CD4-positive, CD25-positive, alpha-beta regulatory T cell (primary cell): ENCODE data around the gene PDZD2. TPM values are rescaled to one million over a fixed set of nuclear protein-coding genes. Genes with fewer than 3 reads are reported as not detected.

ENCODE experiments used
- ATAC-seq, 2 donors: fragments of 150-1000 bp; cut with Tn5 transposase; one replicate each; pipeline ENCODE4 v1.10.0; 2021; ENCODE audit warnings: low read depth in 2 of 2, moderate number of reproducible peaks in 2 of 2, moderate library complexity in 1 of 2
- DNase-seq, 3 donors: peaks; one replicate each; pipeline versions ENCODE4 v3.0.0 to v3.0.0-alpha.2; 2012 to 2022; ENCODE audit warnings: mixed read lengths in 1 of 3
- H3K27ac ChIP-seq: one replicate; pipeline ENCODE4 v1.7.0; 2013; ENCODE audit warnings: mild to moderate bottlenecking, low read length; ENCODE audit not compliant: insufficient read depth, poor library complexity, severe bottlenecking
- H3K27me3 ChIP-seq: one replicate; pipeline ENCODE4 v1.7.0; 2013; ENCODE audit warnings: low read length; ENCODE audit not compliant: control insufficient read depth, insufficient read depth
- H3K36me3 ChIP-seq: one replicate; pipeline ENCODE4 v1.7.0; 2013; ENCODE audit warnings: mild to moderate bottlenecking, low read length, moderate library complexity; ENCODE audit not compliant: control insufficient read depth, insufficient read depth
- H3K4me1 ChIP-seq: 2 replicates; pipeline ENCODE4 v1.7.0; 2013; ENCODE audit warnings: mild to moderate bottlenecking, low read length; ENCODE audit not compliant: insufficient read depth, control insufficient read depth, poor library complexity, severe bottlenecking
- H3K4me3 ChIP-seq: one replicate; pipeline ENCODE4 v1.7.0; 2013; ENCODE audit warnings: low read depth, mild to moderate bottlenecking, low read length, moderate library complexity
- H3K9me3 ChIP-seq, 2 experiments: 1 replicate in 1 of 2; 2 replicates in 1 of 2; pipeline ENCODE4 v1.7.0; 2013; ENCODE audit warnings: low read length in 2 of 2, mild to moderate bottlenecking in 1 of 2, moderate library complexity in 1 of 2; ENCODE audit not compliant: control insufficient read depth in 2 of 2
- H3K27ac Mint-ChIP-seq, 3 donors: one replicate each; pipeline ENCODE4 v1.8.0; 2020 to 2022; ENCODE audit warnings: mild to moderate bottlenecking in 3 of 3, mixed read lengths in 3 of 3, moderate library complexity in 2 of 3
- H3K27me3 Mint-ChIP-seq: one replicate; pipeline ENCODE4 v1.8.0; 2022; ENCODE audit warnings: mild to moderate bottlenecking, mixed read lengths
- H3K36me3 Mint-ChIP-seq: one replicate; pipeline ENCODE4 v1.8.0; 2020; ENCODE audit warnings: mixed read lengths
- H3K4me1 Mint-ChIP-seq, 4 donors: one replicate each; pipeline ENCODE4 v1.8.0; 2020 to 2022; ENCODE audit warnings: mixed read lengths in 4 of 4, mild to moderate bottlenecking in 1 of 4
- H3K4me3 Mint-ChIP-seq, 4 donors: one replicate each; pipeline ENCODE4 v1.8.0; 2020 to 2022; ENCODE audit warnings: mild to moderate bottlenecking in 4 of 4, mixed read lengths in 4 of 4, moderate library complexity in 3 of 4
- H3K9me3 Mint-ChIP-seq, 7 donors: one replicate each; pipeline ENCODE4 v1.8.0; 2020 to 2022; ENCODE audit warnings: mixed read lengths in 7 of 7, mild to moderate bottlenecking in 3 of 7, moderate library complexity in 2 of 7
- polyA plus RNA-seq, 4 donors: library from polyadenylated mRNA; unstranded; fragments of 300-500 nt; fragmentation: Illumina TruSeq; gene quantifications; one replicate each; pipeline ENCODE4 v1.2.3, GENCODE V29; 2021
- total RNA-seq: library from RNA; stranded (reverse); gene quantifications from one replicate; pipeline ENCODE4 v1.2.3, GENCODE V29; 2022

PDZD2 gene
- total and polyA plus RNA-seq, 5 donors from 2014 or later, result 0.06 to 1.3 (median 0.25) TPM

DNA sequence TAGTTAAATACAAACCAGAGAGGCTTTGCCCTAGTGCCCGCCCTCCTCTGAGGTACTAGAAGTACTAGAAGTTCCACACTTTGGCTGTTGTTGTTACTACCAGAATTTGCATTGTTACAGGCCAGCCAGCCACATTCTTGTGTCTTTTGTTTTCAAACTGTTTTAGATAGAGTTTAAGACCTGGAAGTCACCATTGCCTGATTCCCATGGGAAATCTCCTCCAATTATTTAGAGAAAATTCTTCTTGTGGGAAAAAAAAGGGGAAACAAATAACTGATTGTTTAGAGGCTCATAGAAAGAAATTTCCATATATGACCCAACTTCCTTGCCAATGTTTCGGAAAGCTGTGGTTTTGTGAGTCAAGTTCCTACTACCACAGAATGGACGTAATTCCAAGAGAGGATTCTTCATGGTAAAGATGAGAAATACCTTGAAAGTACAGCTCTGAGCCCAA, 282.9 kb downstream of the PDZD2 start:
- DNase-seq (no peak), ATAC-seq (no peak)
- Histone ChIP-seq H3K27ac (no peak overlapping the region), H3K4me1 (no peaks in the 10 kb centered on the region), H3K9me3 (no peaks in the 10 kb centered on the region), H3K4me3 (no peak overlapping the region), H3K27me3 (no peaks in the 10 kb centered on the region), H3K36me3 (no peaks in the 10 kb centered on the region)
- no peaks in the 10 kb centered on the region for H3K36me3 Mint-ChIP-seq
- H3K9me3 Mint-ChIP-seq, result peaks cover 0 to 2% (median 0%) of the 10 kb centered on the region in 7 donors
- no peak overlapping the region for H3K27ac Mint-ChIP-seq
- H3K4me3 Mint-ChIP-seq, result no peak overlapping the region
- no peaks in the 10 kb centered on the region for H3K27me3 Mint-ChIP-seq
- H3K4me1 Mint-ChIP-seq, result no peaks in the 10 kb centered on the region

DNA sequence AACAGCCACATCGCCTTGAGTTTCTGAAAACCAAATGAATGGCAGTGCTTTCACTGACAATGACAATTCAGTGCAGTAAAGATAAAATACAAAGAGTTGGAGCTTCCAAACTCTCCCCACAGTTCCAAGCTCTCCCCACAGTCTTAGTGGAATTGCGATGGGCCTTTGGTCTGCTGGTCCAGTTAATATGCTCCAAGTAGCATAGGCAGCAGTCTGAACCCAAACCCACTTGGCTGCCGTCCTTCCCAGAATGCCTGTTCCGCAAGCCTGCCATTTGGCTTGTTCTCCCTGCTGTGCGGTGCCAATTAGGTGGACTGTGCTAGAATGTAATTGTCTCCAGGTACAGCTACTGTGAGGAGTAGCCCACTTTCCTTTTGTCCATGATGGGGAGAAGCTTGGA, 285.1 kb downstream of the PDZD2 start:
- Mint-ChIP-seq H3K4me3 (no peak overlapping the region), H3K4me1 (no peaks in the 10 kb centered on the region), H3K36me3 (no peaks in the 10 kb centered on the region)

DNA sequence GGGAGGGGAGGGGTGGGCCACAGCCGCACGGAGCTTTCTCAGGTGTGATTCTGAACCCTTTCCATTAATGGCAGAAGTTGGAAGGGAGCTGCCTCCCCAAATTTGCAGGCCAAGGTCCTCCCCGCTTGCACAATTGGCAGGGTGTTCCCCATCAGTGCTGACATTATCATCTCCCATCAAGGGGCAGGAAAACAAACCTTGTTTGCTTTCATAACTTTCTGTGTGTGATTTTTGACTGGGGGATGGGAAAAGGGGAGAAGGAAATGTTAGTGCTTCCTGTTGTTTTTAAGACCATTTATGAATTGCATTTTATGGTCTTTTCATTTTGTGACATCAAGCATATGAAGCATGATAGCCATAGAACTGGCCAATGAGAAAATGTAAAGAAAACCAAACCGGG, 292.9 kb downstream of the PDZD2 start:
- H3K4me3 Mint-ChIP-seq, result no peak overlapping the region
- ATAC-seq, result no peak
- no peaks in the 10 kb centered on the region for H3K36me3 Mint-ChIP-seq
- no peaks in the 10 kb centered on the region for H3K27me3 Mint-ChIP-seq
- Histone ChIP-seq H3K27me3 (no peaks in the 10 kb centered on the region), H3K4me1 (no peaks in the 10 kb centered on the region), H3K27ac (no peak overlapping the region), H3K36me3 (no peaks in the 10 kb centered on the region), H3K9me3 (no peaks in the 10 kb centered on the region), H3K4me3 (no peak overlapping the region)
- H3K4me1 Mint-ChIP-seq, result no peaks in the 10 kb centered on the region
- no peak for DNase-seq
- no peak overlapping the region for H3K27ac Mint-ChIP-seq
- H3K9me3 Mint-ChIP-seq, result peaks cover 0 to 1% (median 0%) of the 10 kb centered on the region in 7 donors

More for the DNA sequence above, 285.1 kb downstream of the PDZD2 start:
- H3K27ac Mint-ChIP-seq, result no peak overlapping the region
- H3K9me3 ChIP-seq, result no peaks in the 10 kb centered on the region
- H3K9me3 Mint-ChIP-seq, result peaks cover 0 to 1% (median 0%) of the 10 kb centered on the region in 7 donors
- no peak overlapping the region for H3K27ac ChIP-seq
- no peaks in the 10 kb centered on the region for H3K27me3 Mint-ChIP-seq
- H3K36me3 ChIP-seq, result no peaks in the 10 kb centered on the region
- DNase-seq (no peak), ATAC-seq (no peak)
- H3K4me1 ChIP-seq, result no peaks in the 10 kb centered on the region
- H3K27me3 ChIP-seq, result no peaks in the 10 kb centered on the region
- no peak overlapping the region for H3K4me3 ChIP-seq

DNA sequence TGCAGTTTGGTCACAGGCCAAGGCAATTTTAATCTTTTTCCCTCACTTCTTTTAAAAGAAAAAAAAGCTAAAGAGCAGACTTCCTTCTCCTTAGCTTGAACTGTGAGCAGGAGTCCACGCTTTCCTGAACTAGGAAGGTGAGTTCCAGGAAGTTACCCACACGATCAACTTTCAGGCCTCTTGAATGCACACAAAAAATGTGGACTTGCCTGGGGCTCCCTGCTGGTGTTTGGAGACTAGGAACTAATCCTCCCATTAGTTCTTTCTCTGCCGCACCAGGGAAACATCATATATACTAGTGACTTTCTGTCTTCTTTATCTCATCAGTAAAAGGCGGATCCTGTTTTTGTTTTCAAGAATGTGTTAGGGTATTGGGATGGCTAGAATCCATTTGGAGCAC, 295.2 kb downstream of the PDZD2 start:
- DNase-seq (no peak), ATAC-seq (no peak)
- no peak overlapping the region for H3K27ac Mint-ChIP-seq
- H3K4me3 ChIP-seq, result no peak overlapping the region
- H3K9me3 ChIP-seq, result no peaks in the 10 kb centered on the region
- no peak overlapping the region for H3K27ac ChIP-seq
- H3K36me3 ChIP-seq, result no peaks in the 10 kb centered on the region
- H3K4me1 ChIP-seq, result no peaks in the 10 kb centered on the region
- no peak overlapping the region for H3K4me3 Mint-ChIP-seq
- H3K4me1 Mint-ChIP-seq, result no peaks in the 10 kb centered on the region
- H3K27me3 Mint-ChIP-seq, result peaks cover 4% of the 10 kb centered on the region
- no peaks in the 10 kb centered on the region for H3K27me3 ChIP-seq
- H3K36me3 Mint-ChIP-seq, result no peaks in the 10 kb centered on the region
- H3K9me3 Mint-ChIP-seq, result peaks cover 0 to 1% (median 0%) of the 10 kb centered on the region in 7 donors

DNA sequence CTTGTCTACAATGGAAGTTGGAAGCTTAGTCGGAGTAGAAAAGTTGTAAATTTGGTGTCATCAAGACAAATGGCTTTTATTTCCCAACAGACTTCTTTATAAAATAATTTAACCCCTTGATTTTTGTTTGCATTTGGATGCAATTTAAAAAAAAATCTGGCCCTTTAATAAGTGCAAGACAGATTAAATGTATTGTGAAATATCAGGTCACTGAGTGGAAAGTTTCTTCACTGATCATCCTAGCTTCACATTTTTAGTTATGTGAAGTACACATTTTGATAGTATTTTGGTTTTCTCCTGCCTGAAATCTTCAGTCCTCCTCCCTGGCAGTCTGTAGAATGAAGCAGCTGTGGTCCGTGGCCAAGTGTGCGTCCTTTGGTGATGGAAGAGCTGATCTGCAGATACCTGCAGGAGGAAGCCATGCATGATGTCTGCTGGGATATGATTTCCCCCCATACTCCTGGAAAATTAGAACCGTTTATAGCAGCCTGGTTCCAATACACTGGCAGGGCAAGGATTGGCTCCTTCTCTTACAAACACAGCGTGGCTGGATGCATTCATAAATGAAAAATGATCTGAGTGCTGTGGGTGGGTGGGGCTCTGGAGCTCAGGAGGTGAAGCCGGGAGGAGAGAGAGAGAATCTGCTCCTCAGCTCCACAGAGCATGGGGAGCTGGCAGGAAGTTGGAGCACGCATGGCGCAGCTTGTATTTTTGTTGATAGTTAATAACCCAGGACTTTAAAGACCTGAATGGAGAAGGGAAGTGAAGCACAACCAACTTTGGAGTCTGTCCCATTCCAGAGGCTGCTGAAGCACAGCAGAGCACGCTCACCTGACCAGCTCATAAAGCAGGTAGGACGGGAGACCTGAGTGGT, 296.8 kb downstream of the PDZD2 start:
- no peaks in the 10 kb centered on the region for H3K36me3 Mint-ChIP-seq

DNA sequence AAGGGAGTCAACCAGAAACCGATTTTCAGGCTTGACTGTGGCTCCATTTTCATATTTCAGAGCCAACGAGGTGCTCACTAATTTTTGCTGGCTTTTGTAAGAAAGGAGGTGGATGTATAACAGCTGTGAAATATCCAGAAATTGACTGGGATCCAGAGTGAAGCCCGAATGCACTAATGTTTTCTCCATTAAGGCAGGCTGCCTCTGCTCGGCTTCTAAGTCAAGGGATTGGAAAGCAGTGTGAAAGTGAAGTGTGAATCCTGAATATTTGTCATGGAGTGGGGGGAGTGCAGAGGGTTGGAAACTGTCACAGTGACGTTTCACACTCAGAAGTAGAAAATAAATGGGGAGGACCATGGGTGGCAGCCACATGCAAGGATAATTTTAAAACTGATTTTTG, 297.8 kb downstream of the PDZD2 start:
- Mint-ChIP-seq H3K36me3 (no peaks in the 10 kb centered on the region), H3K27ac (no peak overlapping the region), H3K27me3 (peaks cover 4% of the 10 kb centered on the region), H3K4me1 (no peaks in the 10 kb centered on the region), H3K4me3 (no peak overlapping the region), H3K9me3 (no peaks in the 10 kb centered on the region)
- DNase-seq (no peak), ATAC-seq (no peak)
- H3K36me3 ChIP-seq, result no peaks in the 10 kb centered on the region
- H3K27me3 ChIP-seq, result no peaks in the 10 kb centered on the region
- no peaks in the 10 kb centered on the region for H3K4me1 ChIP-seq
- H3K9me3 ChIP-seq, result no peaks in the 10 kb centered on the region
- no peak overlapping the region for H3K27ac ChIP-seq
- H3K4me3 ChIP-seq, result no peak overlapping the region

More for the DNA sequence above, 296.8 kb downstream of the PDZD2 start:
- Histone ChIP-seq H3K27me3 (no peaks in the 10 kb centered on the region), H3K4me1 (no peaks in the 10 kb centered on the region), H3K36me3 (no peaks in the 10 kb centered on the region), H3K9me3 (no peaks in the 10 kb centered on the region), H3K27ac (no peak overlapping the region), H3K4me3 (no peak overlapping the region)
- peaks cover 4% of the 10 kb centered on the region for H3K27me3 Mint-ChIP-seq
- H3K9me3 Mint-ChIP-seq, result peaks cover 0 to 1% (median 0%) of the 10 kb centered on the region in 7 donors
- DNase-seq (no peak), ATAC-seq (no peak)
- H3K4me3 Mint-ChIP-seq, result no peak overlapping the region
- no peak overlapping the region for H3K27ac Mint-ChIP-seq
- no peaks in the 10 kb centered on the region for H3K4me1 Mint-ChIP-seq

DNA sequence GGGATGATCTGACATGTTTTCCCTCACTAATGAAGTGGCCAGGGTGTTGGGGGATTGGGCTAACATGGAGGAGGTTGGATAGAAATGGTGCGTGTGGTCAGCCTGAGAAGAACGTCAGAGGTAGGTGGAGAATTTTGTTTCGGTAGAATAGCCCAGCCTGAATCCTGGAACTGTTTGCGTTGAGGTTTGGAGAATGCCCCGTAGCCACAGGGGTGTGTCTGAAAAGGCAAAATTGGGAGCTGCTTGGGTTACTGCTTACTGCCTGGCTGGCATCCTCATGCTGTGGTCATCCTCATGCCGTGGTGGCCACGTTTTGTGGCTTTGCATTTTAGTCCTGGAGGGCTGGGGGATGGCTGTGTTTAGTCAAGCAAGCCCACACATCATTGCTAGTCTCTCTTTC, 298.3 kb downstream of the PDZD2 start:
- Histone ChIP-seq H3K9me3 (no peaks in the 10 kb centered on the region), H3K27me3 (no peaks in the 10 kb centered on the region), H3K27ac (no peak overlapping the region), H3K36me3 (no peaks in the 10 kb centered on the region), H3K4me3 (no peak overlapping the region), H3K4me1 (no peaks in the 10 kb centered on the region)
- DNase-seq (no peak), ATAC-seq (no peak)
- Mint-ChIP-seq H3K27ac (no peak overlapping the region), H3K27me3 (peaks cover 4% of the 10 kb centered on the region), H3K36me3 (no peaks in the 10 kb centered on the region), H3K9me3 (peaks cover 0 to 1% (median 0%) of the 10 kb centered on the region in 7 donors), H3K4me3 (no peak overlapping the region), H3K4me1 (no peaks in the 10 kb centered on the region)

DNA sequence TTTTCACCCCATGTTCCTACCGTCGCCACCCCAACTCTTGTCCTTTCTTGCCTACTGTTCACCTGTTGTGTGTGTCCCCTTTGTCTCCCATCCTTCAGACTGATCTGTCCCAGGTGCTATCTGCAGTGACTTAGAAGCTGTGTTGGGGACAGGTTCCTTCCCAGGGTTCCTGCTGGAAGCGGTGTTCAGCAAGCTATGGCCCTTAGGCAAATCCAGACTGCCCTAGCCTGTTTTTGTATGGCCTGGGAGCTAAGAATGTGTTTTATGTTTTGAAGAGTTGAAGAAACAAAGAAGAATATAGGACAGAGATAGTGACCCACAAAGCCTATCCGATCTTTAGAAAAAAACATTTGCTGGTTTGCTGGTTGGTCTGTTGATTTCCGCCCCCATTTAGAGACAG, 298.8 kb downstream of the PDZD2 start:
- H3K4me3 ChIP-seq, result no peak overlapping the region
- H3K27me3 Mint-ChIP-seq, result peaks cover 4% of the 10 kb centered on the region
- H3K27me3 ChIP-seq, result no peaks in the 10 kb centered on the region
- no peak overlapping the region for H3K27ac Mint-ChIP-seq
- H3K27ac ChIP-seq, result no peak overlapping the region
- no peaks in the 10 kb centered on the region for H3K36me3 Mint-ChIP-seq
- H3K4me3 Mint-ChIP-seq, result no peak overlapping the region
- no peaks in the 10 kb centered on the region for H3K9me3 ChIP-seq
- H3K4me1 Mint-ChIP-seq, result no peaks in the 10 kb centered on the region
- peaks cover 0 to 1% (median 0%) of the 10 kb centered on the region in 7 donors for H3K9me3 Mint-ChIP-seq
- ATAC-seq, result no peak
- DNase-seq, result no peak
- no peaks in the 10 kb centered on the region for H3K36me3 ChIP-seq
- no peaks in the 10 kb centered on the region for H3K4me1 ChIP-seq
